HuH-7 (cell line): ENCODE results near the gene DIP2B.
A peak's percentile ranks its signal among the peaks of the same experiment; 100 is the strongest.

Experiments
- DNase-seq: peaks from one replicate; pipeline ENCODE4 v3.0.0; 2011; ENCODE audit warnings: low spot score

Gene DIP2B

GRCh38 chr12:50636505-50636904 is 131.7 kb downstream of the DIP2B start:
- DNase-seq = no peak

- DNase-seq = peak; percentile 32
Observed at GRCh38 chr12:50637870-50638481, 133.2 kb downstream of the DIP2B start.

DNA sequence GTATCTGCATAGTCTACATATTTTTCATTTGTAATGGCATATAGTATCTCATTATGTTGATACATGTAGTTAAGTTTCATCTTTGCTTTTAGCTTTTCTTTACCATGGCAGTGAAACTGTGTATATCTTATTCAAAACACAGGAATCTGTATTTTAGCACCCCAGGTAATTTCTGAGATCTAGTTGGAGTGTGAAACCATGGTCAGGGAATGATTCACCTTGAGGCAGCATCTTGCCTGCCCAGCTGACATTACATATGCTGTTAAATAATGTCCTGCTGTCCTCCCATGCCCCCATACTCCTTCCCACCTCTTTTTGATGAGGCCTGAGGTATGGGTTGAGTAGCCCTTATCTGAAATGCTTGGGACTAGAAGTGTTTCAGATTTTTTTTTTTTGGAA is 133.7 kb downstream of the DIP2B start:
- no peak for DNase-seq

GRCh38 chr12:50639721-50640120 is 134.9 kb downstream of the DIP2B start:
- DNase-seq = no peak

GRCh38 chr12:50640321-50640939 is 135.6 kb downstream of the DIP2B start:
- no peak for DNase-seq

GRCh38 chr12:50641566-50641965 is 136.8 kb downstream of the DIP2B start:
- DNase-seq = no peak

DNA sequence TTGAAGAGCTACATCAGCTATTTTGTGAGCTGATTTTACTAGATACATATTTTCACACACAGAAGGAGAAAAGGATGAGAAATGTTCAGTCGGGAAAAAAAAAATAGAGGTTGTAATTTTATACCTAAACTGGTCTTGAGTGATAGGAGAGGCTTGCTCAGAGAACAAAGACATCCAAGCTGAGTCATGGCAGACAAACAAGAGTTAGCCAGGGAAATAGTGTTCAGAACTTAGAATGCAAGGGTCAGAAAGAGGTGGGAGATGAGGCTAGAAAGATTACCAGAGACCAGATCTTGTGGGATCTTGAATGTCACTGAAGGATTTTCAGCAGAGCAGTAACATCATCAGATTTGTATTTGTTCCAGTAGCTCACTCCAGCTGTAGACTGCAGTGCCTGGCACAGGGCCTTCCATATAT is 137.3 kb downstream of the DIP2B start:
- DNase-seq = no peak

DNA sequence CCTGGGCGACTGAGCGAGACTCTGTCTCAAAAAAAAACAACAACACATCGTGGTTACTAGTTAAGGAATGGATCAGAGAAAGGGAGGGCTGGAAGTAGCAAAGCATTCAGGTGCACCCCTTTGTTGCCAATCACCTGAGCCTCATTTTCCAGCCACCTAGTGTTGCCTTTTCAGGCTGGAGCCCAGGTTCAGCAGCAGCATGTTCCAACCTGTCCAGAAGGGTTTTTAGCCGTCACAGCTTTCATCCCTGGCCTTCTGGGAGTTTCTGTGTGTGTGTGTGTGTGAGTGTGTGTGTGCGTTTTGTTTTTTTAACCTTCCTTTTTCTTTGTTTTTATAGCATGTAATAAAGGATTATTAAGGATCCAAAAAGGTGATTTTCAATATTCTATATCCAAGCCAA is 138.0 kb downstream of the DIP2B start:
- DNase-seq = no peak

- DNase-seq = no peak
Observed at GRCh38 chr12:50647031-50647430, 142.2 kb downstream of the DIP2B start.

DNA sequence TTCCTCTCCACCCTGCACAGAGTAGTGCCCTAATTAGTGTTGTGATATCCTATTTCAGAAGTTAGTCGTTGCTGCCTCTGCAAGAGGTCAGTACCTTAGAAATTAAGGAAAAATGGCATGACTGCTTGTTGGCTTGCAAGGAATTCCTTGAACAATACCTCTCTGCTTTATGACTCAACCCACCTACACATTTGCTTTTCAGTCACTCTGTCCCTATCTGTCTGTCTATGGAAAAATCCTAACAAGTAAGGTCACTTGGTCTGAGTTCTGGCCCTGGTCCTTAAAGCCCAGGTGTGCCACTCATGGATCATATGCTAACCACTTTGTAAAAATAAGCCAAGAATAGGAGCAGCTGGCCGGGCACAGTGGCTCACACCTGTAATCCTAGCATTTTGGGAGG is 142.7 kb downstream of the DIP2B start:
- DNase-seq = no peak

- DNase-seq = no peak
Observed at GRCh38 chr12:50650285-50650684, 145.5 kb downstream of the DIP2B start.

DNA sequence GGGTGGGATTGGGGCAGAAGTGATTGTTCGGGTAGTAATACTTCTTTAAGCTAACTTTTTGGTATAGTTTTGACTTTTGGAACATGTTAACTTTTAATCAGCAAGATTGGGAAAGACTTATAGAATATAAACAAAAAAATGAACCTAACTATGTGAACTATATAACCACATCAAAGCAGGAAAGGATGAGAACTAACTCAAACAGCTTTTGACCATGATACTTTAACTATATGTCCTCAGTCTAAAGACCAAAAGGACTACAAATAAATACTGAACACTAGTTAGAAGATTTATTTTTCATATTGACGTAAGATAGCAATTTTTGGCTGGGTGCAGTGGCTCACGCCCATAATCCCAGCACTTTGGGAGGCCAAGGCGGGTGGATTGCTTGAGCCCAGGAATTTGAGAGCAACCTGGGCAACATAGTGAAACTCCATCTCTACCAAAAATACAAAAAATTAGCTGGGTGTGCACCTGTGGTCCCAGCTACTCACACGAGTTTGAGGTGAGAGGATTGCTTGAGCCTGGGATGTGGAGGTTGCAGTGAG is 150.7 kb downstream of the DIP2B start:
- no peak for DNase-seq

- no peak for DNase-seq
Observed at GRCh38 chr12:50659260-50659659, 154.5 kb downstream of the DIP2B start.

GRCh38 chr12:50659690-50660424 is 155.1 kb downstream of the DIP2B start:
- DNase-seq = no peak

- no peak for DNase-seq
Observed at GRCh38 chr12:50660425-50660822, 155.6 kb downstream of the DIP2B start.

DNA sequence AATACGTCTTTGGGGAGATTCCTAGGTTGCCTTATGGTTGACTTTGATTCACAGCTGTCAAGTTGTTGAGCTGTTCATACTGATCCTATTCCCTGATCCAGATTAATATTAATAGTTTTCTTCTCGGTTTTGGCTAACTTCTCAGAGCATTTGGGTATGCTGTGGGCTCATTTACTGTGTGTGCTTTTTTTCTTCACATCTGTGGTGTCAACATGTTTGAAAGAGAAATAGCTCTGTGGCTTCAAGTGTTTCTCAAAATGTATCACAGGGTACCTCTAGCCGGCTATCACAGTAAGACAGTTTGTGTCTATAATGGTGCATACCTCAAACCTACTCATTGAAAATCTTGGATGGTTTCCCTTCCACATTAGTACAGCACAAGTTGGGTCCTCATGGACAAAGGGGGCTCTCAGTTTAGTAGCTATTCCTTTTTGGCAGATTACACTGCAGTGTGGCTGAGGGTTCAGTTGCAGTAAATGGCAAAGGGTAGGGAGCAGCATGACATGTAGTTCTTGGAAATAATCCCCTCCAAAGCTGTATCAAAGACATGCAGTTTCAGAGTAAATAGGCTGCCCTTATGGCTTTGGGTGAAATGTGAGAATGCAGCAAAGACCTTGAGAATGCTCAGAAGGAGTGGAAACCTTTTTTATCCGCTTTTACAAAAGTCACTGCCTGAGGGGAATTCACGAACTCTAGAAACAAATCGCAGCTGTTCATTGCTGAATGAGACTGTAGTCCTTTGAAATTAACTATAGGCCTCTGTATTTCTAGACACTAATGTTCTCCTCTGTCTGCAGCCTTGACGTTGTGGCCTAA is 156.7 kb downstream of the DIP2B start:
- no peak for DNase-seq

DNA sequence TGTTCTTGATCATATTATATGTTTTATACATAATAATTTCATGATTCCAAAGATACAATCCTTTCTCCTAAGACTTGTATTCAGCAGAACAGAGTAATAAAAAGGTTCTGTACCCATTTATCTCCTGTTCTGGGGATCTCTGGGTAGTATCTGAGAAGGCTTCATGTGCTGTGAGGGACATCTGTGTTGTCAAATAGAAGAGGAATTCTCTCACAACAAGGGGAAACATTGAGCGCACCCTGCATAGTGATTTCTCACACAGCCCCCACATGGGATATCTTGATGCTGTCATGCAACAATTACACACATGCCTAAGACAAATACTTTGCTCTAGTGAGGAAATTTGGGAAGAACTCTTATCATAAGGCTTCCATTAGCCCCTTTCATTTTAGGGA is 157.3 kb downstream of the DIP2B start:
- no peak for DNase-seq

DNA sequence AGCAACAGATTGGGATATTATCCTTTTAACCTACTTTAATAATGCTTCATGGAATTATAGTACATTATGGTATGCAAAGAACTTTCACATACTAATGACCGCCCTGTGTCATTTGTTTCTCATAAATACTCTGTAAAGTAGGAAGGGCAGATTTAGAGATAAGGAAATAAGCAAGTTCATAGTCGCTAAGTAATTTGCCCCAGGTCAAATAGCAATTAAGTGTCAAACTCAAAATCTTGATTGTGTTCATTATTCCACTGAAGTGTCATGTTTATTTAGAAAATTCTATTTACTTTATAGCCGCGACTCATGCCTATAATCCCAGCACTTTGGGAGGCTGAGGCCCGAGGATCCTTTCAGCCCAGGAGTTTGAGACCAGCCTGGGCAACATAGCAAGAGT is 160.4 kb downstream of the DIP2B start:
- DNase-seq = no peak

DNA sequence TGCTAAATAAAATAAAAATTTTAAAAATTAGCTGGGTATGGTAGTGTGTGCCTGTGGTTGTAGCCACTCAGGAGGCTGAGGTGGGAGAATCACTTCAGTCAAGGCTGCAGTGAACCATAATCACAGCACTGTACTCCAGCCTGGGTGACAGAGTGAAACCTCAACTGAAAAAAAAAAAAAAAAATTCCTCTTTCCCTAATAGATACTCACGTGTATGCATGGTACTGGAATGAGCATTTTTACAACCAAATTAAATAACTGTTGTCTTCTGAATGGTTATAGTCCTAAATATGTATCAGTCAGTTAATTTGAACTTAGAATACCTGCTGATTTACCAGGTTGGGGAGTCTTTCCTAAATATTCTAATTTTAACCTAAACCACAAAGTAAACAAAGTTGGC is 160.8 kb downstream of the DIP2B start:
- DNase-seq = no peak

- DNase-seq = no peak
Observed at GRCh38 chr12:50666023-50666422, 161.2 kb downstream of the DIP2B start.

DNA sequence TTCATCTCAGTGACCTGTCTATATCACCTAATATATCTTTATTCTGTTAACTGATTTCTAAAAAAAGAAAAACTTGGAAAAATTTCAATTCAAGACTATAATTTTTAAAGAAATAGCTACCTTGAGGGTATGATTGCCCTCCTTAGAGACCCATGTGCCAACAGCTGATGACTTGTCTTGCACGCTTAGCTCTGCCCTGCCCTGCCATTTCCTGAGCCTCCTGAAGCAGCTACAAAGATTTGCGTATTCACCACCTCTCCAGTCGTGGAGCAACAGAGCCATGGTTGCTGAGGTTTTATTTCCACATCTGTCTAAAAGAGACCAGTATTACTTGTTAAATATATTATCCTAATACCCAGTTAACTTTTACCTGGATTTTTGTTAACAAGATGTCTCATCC is 167.4 kb downstream of the DIP2B start:
- no peak for DNase-seq

- DNase-seq = no peak
Observed at GRCh38 chr12:50676756-50677155, 172.0 kb downstream of the DIP2B start.
